ENCODE data around the gene SDC1.

Gene SDC1

GRCh38 chr2:20212871-20213503 lies 11.9 kb downstream of the SDC1 start:
- DNase-seq, result no peak

- DNase-seq, result no peak
These were observed 12.5 kb downstream of the SDC1 start for GRCh38 chr2:20212459-20212870.

GRCh38 chr2:20211860-20212458 lies 13.0 kb downstream of the SDC1 start:
- no peak for DNase-seq

GRCh38 chr2:20211420-20211819 lies 13.5 kb downstream of the SDC1 start:
- DNase-seq, result no peak

GRCh38 chr2:20210462-20210861 lies 14.5 kb downstream of the SDC1 start:
- DNase-seq, result no peak

- no peak for DNase-seq
These were observed 15.4 kb downstream of the SDC1 start for GRCh38 chr2:20209373-20210109.

GRCh38 chr2:20208476-20208859 lies 16.5 kb downstream of the SDC1 start:
- no peak for DNase-seq

- no peak for DNase-seq
These were observed 17.9 kb downstream of the SDC1 start for GRCh38 chr2:20207051-20207450.

GRCh38 chr2:20205915-20206524 lies 18.9 kb downstream of the SDC1 start:
- no peak for DNase-seq

GRCh38 chr2:20205069-20205468 lies 19.9 kb downstream of the SDC1 start:
- no peak for DNase-seq

GRCh38 chr2:20203521-20204225 lies 21.3 kb downstream of the SDC1 start:
- no peak for DNase-seq

- no peak for DNase-seq
These were observed 21.9 kb downstream of the SDC1 start for GRCh38 chr2:20203072-20203471.

- DNase-seq, result no peak
These were observed 23.3 kb downstream of the SDC1 start for GRCh38 chr2:20201671-20202070.

- no peak for DNase-seq
These were observed 24.0 kb downstream of the SDC1 start for GRCh38 chr2:20200697-20201555.

- no peak for DNase-seq
These were observed 25.2 kb downstream of the SDC1 start for GRCh38 chr2:20199633-20200270.

GRCh38 chr2:20198796-20199632 lies 25.9 kb downstream of the SDC1 start:
- DNase-seq, result peak; percentile 5

GRCh38 chr2:20198001-20198400 lies 26.9 kb downstream of the SDC1 start:
- peak; percentile 85 for DNase-seq

- no peak for DNase-seq
These were observed 27.7 kb downstream of the SDC1 start for GRCh38 chr2:20197192-20197591.

- peak; percentile 34 for DNase-seq
These were observed 28.2 kb downstream of the SDC1 start for GRCh38 chr2:20196657-20197161.

GRCh38 chr2:20196053-20196656 lies 28.8 kb downstream of the SDC1 start:
- DNase-seq, result no peak

Data from NCI-H1105 (cell line).